HCT116 (cell line): ENCODE data around the gene DLG2. TPM values are rescaled to one million over a fixed set of nuclear protein-coding genes. Genes with fewer than 3 reads are reported as not detected.

Source experiments
- ATAC-seq: fragments of 200-7000 bp; cut with Tn5 transposase; 2 replicates; pipeline ENCODE4 v1.9.1; 2020; ENCODE audit warnings: mild to moderate bottlenecking, moderate library complexity
- BruUV-seq: library from RNA; stranded (reverse); fragments of 400-500 nt; replicated peaks from 2 replicates; lab custom pipeline; 2021; lab: Mats Ljungman, UMichigan
- CTCF ChIA-PET: fragments of 300-600 bp; sonication (Branson Sonifier 250); formaldehyde crosslinking; loops from one replicate; lab custom pipeline; 2021; ENCODE audit warnings: antibody characterized with exemption; lab: Charles Lee
- POLR2A ChIA-PET: fragments of 300-600, 350-600 bp; sonication (Branson Sonifier 250); formaldehyde crosslinking; loops from one replicate; lab custom pipeline; 2021; ENCODE audit warnings: antibody characterized with exemption; lab: Charles Lee
- RAD21 ChIA-PET, 2 experiments: fragments of 300-600 bp; sonication (Branson Sonifier 250); formaldehyde crosslinking; loops; one replicate each; lab custom pipeline; 2023; ENCODE audit warnings: low total read pairs in 2 of 2; ENCODE audit not compliant: uncharacterized antibody in 2 of 2, unreplicated experiment in 2 of 2, low non-redundant PET in 1 of 2; lab: Charles Lee
- DNase-seq: peaks from one replicate; pipeline ENCODE4 v3.0.0-alpha.2; 2010; ENCODE audit warnings: low read depth, low spot score
- H2AFZ ChIP-seq: fragments of 200-600 bp; shearing (Covaris generic), sonication (generic); 2 replicates; pipeline ENCODE4 v1.6.1; 2017; ENCODE audit warnings: low read depth, mixed run types, mixed read lengths, antibody characterized with exemption, low read length; ENCODE audit not compliant: poor library complexity, severe bottlenecking
- H3K27ac ChIP-seq: 2 replicates; pipeline ENCODE4 v1.5.1; 2012; ENCODE audit warnings: low read depth, low read length
- H3K27me3 ChIP-seq: fragments of 200-600 bp; sonication (generic); 2 replicates; pipeline ENCODE4 v1.6.1; 2016; ENCODE audit warnings: mixed run types, low read length, mixed read lengths; ENCODE audit not compliant: insufficient read depth
- H3K36me3 ChIP-seq, 2 experiments: fragments of 200-500 bp in 1 of 2; fragments of 200-600 bp in 1 of 2; sonication (Bioruptor generic) in 1 of 2; sonication (generic) in 1 of 2; 2 replicates each; pipeline versions ENCODE4 v1.5.1 to v1.6.1; 2014 to 2016; ENCODE audit warnings: low read length in 2 of 2, inconsistent platforms in 1 of 2, mixed read lengths in 1 of 2, mixed run types in 1 of 2; ENCODE audit not compliant: insufficient read depth in 2 of 2, control insufficient read depth in 1 of 2
- H3K4me1 ChIP-seq, 2 experiments: fragments of 200-600 bp in 1 of 2; sonication (generic) in 1 of 2; 2 replicates each; pipeline versions ENCODE4 v1.5.1 to v1.6.1; 2012 to 2017; ENCODE audit warnings: low read length in 2 of 2, inconsistent platforms in 1 of 2, mild to moderate bottlenecking in 1 of 2, mixed read lengths in 1 of 2, mixed run types in 1 of 2, moderate library complexity in 1 of 2; ENCODE audit not compliant: insufficient read depth in 2 of 2, control insufficient read depth in 1 of 2
- H3K4me2 ChIP-seq: fragments of 200-600 bp; sonication (generic); 2 replicates; pipeline ENCODE4 v1.6.1; 2017; ENCODE audit warnings: mixed run types, low read length, mixed read lengths
- H3K4me3 ChIP-seq, 2 experiments: fragments of 200-600 bp in 1 of 2; sonication (generic) in 1 of 2; replicated peaks in 1 of 2; 2 replicates each; pipeline ENCODE4 v1.5.1; 2011 to 2016; ENCODE audit warnings: low read length in 2 of 2, control low read depth in 1 of 2, low read depth in 1 of 2, mild to moderate bottlenecking in 1 of 2, mixed read lengths in 1 of 2, mixed run types in 1 of 2
- H3K79me2 ChIP-seq: fragments of 200-600 bp; sonication (generic); 2 replicates; pipeline ENCODE4 v1.6.1; 2017; ENCODE audit warnings: mild to moderate bottlenecking, mixed run types, low read length, moderate library complexity, mixed read lengths; ENCODE audit not compliant: insufficient read depth
- H3K9ac ChIP-seq: fragments of 200-600 bp; sonication (generic); 2 replicates; pipeline ENCODE4 v1.6.1; 2016; ENCODE audit warnings: low read length, mixed read lengths
- H3K9me2 ChIP-seq: fragments of 200-600 bp; sonication (generic), shearing (Covaris generic); 2 replicates; pipeline ENCODE4 v1.6.1; 2017; ENCODE audit warnings: mixed run types, mild to moderate bottlenecking, moderate library complexity; ENCODE audit not compliant: insufficient read depth
- H3K9me3 ChIP-seq, 2 experiments: fragments of 200-500 bp in 1 of 2; fragments of 200-600 bp in 1 of 2; sonication (Bioruptor generic) in 1 of 2; sonication (generic) in 1 of 2; 2 replicates each; pipeline ENCODE4 v1.6.1; 2014 to 2017; ENCODE audit warnings: low read length in 2 of 2, mixed read lengths in 2 of 2, inconsistent platforms in 1 of 2, low read depth in 1 of 2, mild to moderate bottlenecking in 1 of 2, mixed run types in 1 of 2, moderate library complexity in 1 of 2; ENCODE audit not compliant: control insufficient read depth in 1 of 2, insufficient read depth in 1 of 2
- H4K20me1 ChIP-seq: fragments of 200-600 bp; sonication (generic), shearing (Covaris generic); 2 replicates; pipeline ENCODE4 v1.6.1; 2017; ENCODE audit warnings: mixed run types, mild to moderate bottlenecking, moderate library complexity; ENCODE audit not compliant: insufficient read depth
- EZH2 ChIP-seq: fragments of 200-600 bp; sonication (generic); IDR thresholded peaks from 2 replicates; pipeline ENCODE4 v1.6.1; 2017; ENCODE audit warnings: antibody characterized with exemption, mixed run types
- EZH2phosphoT487 ChIP-seq: fragments of 200-600 bp; IDR thresholded peaks from 2 replicates; pipeline ENCODE4 v1.6.1; 2018; ENCODE audit warnings: antibody characterized with exemption, borderline replicate concordance
- SIN3A ChIP-seq: IDR thresholded peaks from 2 replicates; pipeline ENCODE4 v1.6.1; 2012; ENCODE audit warnings: low read depth
- SRF ChIP-seq: IDR thresholded peaks from 2 replicates; pipeline ENCODE4 v1.6.1; 2012; ENCODE audit warnings: low read depth
- intact Hi-C: fragments of 100-400 bp; cut with micrococcal nuclease; formaldehyde crosslinking; loops from 2 replicates; pipeline ENCODE4 v1.10.0; 2022
- total RNA-seq: library from RNA; stranded (reverse); gene quantifications from one replicate; pipeline ENCODE4 v1.2.1, GENCODE V29; 2021; ENCODE audit not compliant: unreplicated experiment
- TF ChIP-seq, protein P1 (sequence below): IDR thresholded peaks from 2 replicates; pipeline ENCODE4 v1.6.1; 2012; ENCODE audit warnings: low read depth
- TF ChIP-seq, protein P2 (sequence below): IDR thresholded peaks from 2 replicates; pipeline ENCODE4 v1.6.1; 2011; ENCODE audit warnings: mild to moderate bottlenecking, low read length, moderate library complexity; ENCODE audit not compliant: insufficient replicate concordance; ENCODE audit errors: extremely low read depth

Gene DLG2
- total RNA-seq, 1 experiment from 2014 or later = 2.4 TPM

DNA sequence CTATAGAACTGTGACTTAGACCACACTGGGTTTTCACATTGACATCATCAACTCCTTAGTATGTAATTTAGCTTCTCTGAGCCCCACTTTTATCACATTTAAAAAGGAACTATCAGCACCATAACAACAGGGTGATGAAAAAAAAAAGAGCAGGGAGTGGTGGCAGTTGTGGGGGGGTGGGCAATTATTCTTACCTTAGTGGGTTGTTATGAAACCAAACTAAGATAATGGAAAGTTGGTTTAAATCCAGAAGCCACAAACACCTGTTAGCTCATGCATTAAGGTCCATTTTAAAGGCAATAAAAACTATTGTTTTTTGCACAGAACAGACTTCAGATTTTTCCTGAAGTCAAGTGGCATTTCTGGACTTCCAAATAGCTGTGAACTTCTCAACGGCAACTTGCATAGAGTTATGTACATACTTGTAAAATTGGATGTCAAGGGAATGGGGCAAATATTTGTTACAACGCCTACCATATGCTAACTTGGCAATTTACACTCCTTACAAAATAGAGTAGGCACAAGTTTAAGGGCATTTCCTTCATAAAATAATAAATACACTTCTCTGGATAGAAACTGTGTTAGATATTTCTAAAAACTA lies 793.6 kb downstream of the DLG2 start:
- ChIA-PET CTCF (no interaction called here), RAD21 (no interaction called here), POLR2A (no interaction called here)
- Histone ChIP-seq H3K79me2 (no peaks in the 10 kb centered on the region), H3K27ac (no peak overlapping the region), H3K4me2 (no peak overlapping the region), H2AFZ (no peak overlapping the region), H4K20me1 (no peaks in the 10 kb centered on the region), H3K27me3 (no peaks in the 10 kb centered on the region; the same call in 1 of the 2 replicates), H3K9me2 (no peaks in the 10 kb centered on the region), H3K4me3 (no peak overlapping the region), H3K36me3 (no peaks in the 10 kb centered on the region), H3K9me3 (no peaks in the 10 kb centered on the region), H3K4me1 (no peaks in the 10 kb centered on the region), H3K9ac (no peak overlapping the region)
- TF ChIP-seq SRF (no peak), EZH2phosphoT487 (no peak), SIN3A (no peak), EZH2 (no peak)
- TF ChIP-seq, protein P1, sequence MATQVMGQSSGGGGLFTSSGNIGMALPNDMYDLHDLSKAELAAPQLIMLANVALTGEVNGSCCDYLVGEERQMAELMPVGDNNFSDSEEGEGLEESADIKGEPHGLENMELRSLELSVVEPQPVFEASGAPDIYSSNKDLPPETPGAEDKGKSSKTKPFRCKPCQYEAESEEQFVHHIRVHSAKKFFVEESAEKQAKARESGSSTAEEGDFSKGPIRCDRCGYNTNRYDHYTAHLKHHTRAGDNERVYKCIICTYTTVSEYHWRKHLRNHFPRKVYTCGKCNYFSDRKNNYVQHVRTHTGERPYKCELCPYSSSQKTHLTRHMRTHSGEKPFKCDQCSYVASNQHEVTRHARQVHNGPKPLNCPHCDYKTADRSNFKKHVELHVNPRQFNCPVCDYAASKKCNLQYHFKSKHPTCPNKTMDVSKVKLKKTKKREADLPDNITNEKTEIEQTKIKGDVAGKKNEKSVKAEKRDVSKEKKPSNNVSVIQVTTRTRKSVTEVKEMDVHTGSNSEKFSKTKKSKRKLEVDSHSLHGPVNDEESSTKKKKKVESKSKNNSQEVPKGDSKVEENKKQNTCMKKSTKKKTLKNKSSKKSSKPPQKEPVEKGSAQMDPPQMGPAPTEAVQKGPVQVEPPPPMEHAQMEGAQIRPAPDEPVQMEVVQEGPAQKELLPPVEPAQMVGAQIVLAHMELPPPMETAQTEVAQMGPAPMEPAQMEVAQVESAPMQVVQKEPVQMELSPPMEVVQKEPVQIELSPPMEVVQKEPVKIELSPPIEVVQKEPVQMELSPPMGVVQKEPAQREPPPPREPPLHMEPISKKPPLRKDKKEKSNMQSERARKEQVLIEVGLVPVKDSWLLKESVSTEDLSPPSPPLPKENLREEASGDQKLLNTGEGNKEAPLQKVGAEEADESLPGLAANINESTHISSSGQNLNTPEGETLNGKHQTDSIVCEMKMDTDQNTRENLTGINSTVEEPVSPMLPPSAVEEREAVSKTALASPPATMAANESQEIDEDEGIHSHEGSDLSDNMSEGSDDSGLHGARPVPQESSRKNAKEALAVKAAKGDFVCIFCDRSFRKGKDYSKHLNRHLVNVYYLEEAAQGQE = no peak
- TF ChIP-seq, protein P2, sequence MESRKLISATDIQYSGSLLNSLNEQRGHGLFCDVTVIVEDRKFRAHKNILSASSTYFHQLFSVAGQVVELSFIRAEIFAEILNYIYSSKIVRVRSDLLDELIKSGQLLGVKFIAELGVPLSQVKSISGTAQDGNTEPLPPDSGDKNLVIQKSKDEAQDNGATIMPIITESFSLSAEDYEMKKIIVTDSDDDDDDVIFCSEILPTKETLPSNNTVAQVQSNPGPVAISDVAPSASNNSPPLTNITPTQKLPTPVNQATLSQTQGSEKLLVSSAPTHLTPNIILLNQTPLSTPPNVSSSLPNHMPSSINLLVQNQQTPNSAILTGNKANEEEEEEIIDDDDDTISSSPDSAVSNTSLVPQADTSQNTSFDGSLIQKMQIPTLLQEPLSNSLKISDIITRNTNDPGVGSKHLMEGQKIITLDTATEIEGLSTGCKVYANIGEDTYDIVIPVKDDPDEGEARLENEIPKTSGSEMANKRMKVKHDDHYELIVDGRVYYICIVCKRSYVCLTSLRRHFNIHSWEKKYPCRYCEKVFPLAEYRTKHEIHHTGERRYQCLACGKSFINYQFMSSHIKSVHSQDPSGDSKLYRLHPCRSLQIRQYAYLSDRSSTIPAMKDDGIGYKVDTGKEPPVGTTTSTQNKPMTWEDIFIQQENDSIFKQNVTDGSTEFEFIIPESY = no peak
- intact Hi-C loops = no loop called here
- BruUV-seq = no TSS peak
- ATAC-seq (no peak), DNase-seq (no peak)
